ENCODE measurements around the gene PFAS. TPM values are rescaled to one million over a fixed set of nuclear protein-coding genes. Genes with fewer than 3 reads are reported as not detected.
A peak's percentile ranks its signal among the peaks of the same experiment; 100 is the strongest.

The PFAS gene
- total and polyA plus RNA-seq, 2 experiments from 2014 or later = 13.4 to 16.0 TPM

GRCh38 chr17:8290043-8290442 is 41.0 kb downstream of the PFAS start:
- peak overlapping the region; percentile 95 for H3K4me2 ChIP-seq (ENCODE audit: unreplicated experiment)
- no peaks in the 10 kb centered on the region for H3K36me3 ChIP-seq (ENCODE audit: low read depth)
- no peaks in the 10 kb centered on the region for H3K27me3 ChIP-seq (replicated peaks; ENCODE audit: insufficient read depth)
- no peak overlapping the region for H2AFZ ChIP-seq
- H3K9ac ChIP-seq = no peak overlapping the region; the same call in 1 of the 2 replicates
- in situ Hi-C loops (cut with MboI) = no loop called here
- WGBS, 2 experiments (ENCODE audit: low coverage in 1 of 2, low lambda C conversion rate in 2 of 2, missing lambda C conversion rate in 2 of 2) = 23 to 31% methylated on average over 3 of the region's 3 CpGs
- TF ChIP-seq EZH2phosphoT487 (IDR thresholded peaks at IDR 0.05; ENCODE audit: insufficient read depth, low read depth) (no peak), EZH2 (IDR thresholded peaks at IDR 0.05; ENCODE audit: insufficient read depth, poor library complexity, severe bottlenecking) (no peak)
- no peaks in the 10 kb centered on the region for H3K9me3 ChIP-seq (ENCODE audit: low read depth)
- H3F3A ChIP-seq (ENCODE audit: insufficient read depth) = 0 out of 2 replicates have a peak, but pooled peaks cover 9% of the 10 kb centered on the region
- 0 out of 2 replicates have a peak, but pooled peaks cover 7% of the 10 kb centered on the region for H3K4me1 ChIP-seq (ENCODE audit: insufficient read depth)
- H3K79me2 ChIP-seq (ENCODE audit: insufficient read depth) = no peaks in the 10 kb centered on the region
- H3K27ac ChIP-seq = no peak overlapping the region
- peak overlapping the region; percentile 92; the same call in 1 of the 2 replicates for H3K4me3 ChIP-seq
- no peaks in the 10 kb centered on the region for H4K20me1 ChIP-seq (ENCODE audit: insufficient read depth)
- peak; percentile 57 for DNase-seq
- H3K9me2 ChIP-seq (ENCODE audit: insufficient read depth) = no peaks in the 10 kb centered on the region

- DNase-seq = no peak
- in situ Hi-C loops (cut with MboI) = no loop called here
- Histone ChIP-seq H2AFZ (no peak overlapping the region), H3K27ac (no peak overlapping the region), H3K36me3 (ENCODE audit: low read depth) (no peaks in the 10 kb centered on the region), H3K4me3 (no peak overlapping the region), H3K79me2 (ENCODE audit: insufficient read depth) (no peaks in the 10 kb centered on the region), H3K9ac (no peak overlapping the region), H3K4me2 (ENCODE audit: unreplicated experiment) (no peak overlapping the region), H3K9me3 (ENCODE audit: low read depth) (no peaks in the 10 kb centered on the region), H3F3A (ENCODE audit: insufficient read depth) (0 out of 2 replicates have a peak, but pooled peaks cover 4% of the 10 kb centered on the region), H3K9me2 (ENCODE audit: insufficient read depth) (no peaks in the 10 kb centered on the region), H3K4me1 (ENCODE audit: insufficient read depth) (0 out of 2 replicates have a peak, but pooled peaks cover 7% of the 10 kb centered on the region), H4K20me1 (ENCODE audit: insufficient read depth) (no peaks in the 10 kb centered on the region), H3K27me3 (replicated peaks; ENCODE audit: insufficient read depth) (no peaks in the 10 kb centered on the region)
- TF ChIP-seq EZH2 (IDR thresholded peaks at IDR 0.05; ENCODE audit: insufficient read depth, poor library complexity, severe bottlenecking) = no peak
- no peak for TF ChIP-seq EZH2phosphoT487 (IDR thresholded peaks at IDR 0.05; ENCODE audit: insufficient read depth, low read depth)
- WGBS, 2 experiments (ENCODE audit: low coverage in 1 of 2, low lambda C conversion rate in 2 of 2, missing lambda C conversion rate in 2 of 2) = 88 to 93% methylated on average over 5 of the region's 5 CpGs
Observed at GRCh38 chr17:8292639-8293395, 43.7 kb downstream of the PFAS start.

- 87 to 88% methylated on average over 9 of the region's 9 CpGs for WGBS, 2 experiments (ENCODE audit: low coverage in 1 of 2, low lambda C conversion rate in 2 of 2, missing lambda C conversion rate in 2 of 2)
- no peak for DNase-seq
Observed at GRCh38 chr17:8294361-8294760, 45.3 kb downstream of the PFAS start.

GRCh38 chr17:8294814-8295316 is 45.8 kb downstream of the PFAS start:
- Histone ChIP-seq H2AFZ (peak overlapping the region; percentile 82), H3K9me3 (ENCODE audit: low read depth) (no peaks in the 10 kb centered on the region), H3K4me3 (peak overlapping the region; percentile 79), H3K4me1 (ENCODE audit: insufficient read depth) (0 out of 2 replicates have a peak, but pooled peaks cover 2% of the 10 kb centered on the region), H3K36me3 (ENCODE audit: low read depth) (no peaks in the 10 kb centered on the region), H3F3A (ENCODE audit: insufficient read depth) (0 out of 2 replicates have a peak, but pooled peaks cover under 1% of the 10 kb centered on the region), H3K9ac (peak overlapping the region; percentile 81), H4K20me1 (ENCODE audit: insufficient read depth) (no peaks in the 10 kb centered on the region), H3K27ac (peak overlapping the region; percentile 73), H3K79me2 (ENCODE audit: insufficient read depth) (no peaks in the 10 kb centered on the region), H3K4me2 (ENCODE audit: unreplicated experiment) (peak overlapping the region; percentile 69), H3K9me2 (ENCODE audit: insufficient read depth) (no peaks in the 10 kb centered on the region), H3K27me3 (replicated peaks; ENCODE audit: insufficient read depth) (no peaks in the 10 kb centered on the region)
- no peak for DNase-seq
- in situ Hi-C loops (cut with MboI) = no loop called here
- no peak for TF ChIP-seq EZH2 (IDR thresholded peaks at IDR 0.05; ENCODE audit: insufficient read depth, poor library complexity, severe bottlenecking)
- no peak for TF ChIP-seq EZH2phosphoT487 (IDR thresholded peaks at IDR 0.05; ENCODE audit: insufficient read depth, low read depth)
- 7 to 8% methylated on average over 13 to 15 of the region's 15 CpGs for WGBS, 2 experiments (ENCODE audit: low coverage in 1 of 2, low lambda C conversion rate in 2 of 2, missing lambda C conversion rate in 2 of 2)

More at GRCh38 chr17:8294361-8294760, 45.3 kb downstream of the PFAS start:
- Histone ChIP-seq H2AFZ (peak overlapping the region; percentile 82; the same call in 1 of the 2 replicates), H4K20me1 (ENCODE audit: insufficient read depth) (no peaks in the 10 kb centered on the region), H3K9me2 (ENCODE audit: insufficient read depth) (no peaks in the 10 kb centered on the region), H3F3A (ENCODE audit: insufficient read depth) (0 out of 2 replicates have a peak, but pooled peaks cover 4% of the 10 kb centered on the region), H3K4me2 (ENCODE audit: unreplicated experiment) (no peak overlapping the region), H3K9me3 (ENCODE audit: low read depth) (no peaks in the 10 kb centered on the region), H3K27ac (no peak overlapping the region), H3K79me2 (ENCODE audit: insufficient read depth) (no peaks in the 10 kb centered on the region), H3K4me3 (0 out of 2 replicates have a peak overlapping the region, but pooled peaks have one; percentile 79), H3K36me3 (ENCODE audit: low read depth) (no peaks in the 10 kb centered on the region), H3K9ac (no peak overlapping the region), H3K4me1 (ENCODE audit: insufficient read depth) (0 out of 2 replicates have a peak, but pooled peaks cover 4% of the 10 kb centered on the region), H3K27me3 (replicated peaks; ENCODE audit: insufficient read depth) (no peaks in the 10 kb centered on the region)
- in situ Hi-C loops (cut with MboI) = no loop called here
- no peak for TF ChIP-seq EZH2 (IDR thresholded peaks at IDR 0.05; ENCODE audit: insufficient read depth, poor library complexity, severe bottlenecking)

Data from GM23248 (cell line).